HCT116 (cell line): ENCODE results near the gene NDUFS2. TPM values are rescaled to one million over a fixed set of nuclear protein-coding genes. Genes with fewer than 3 reads are reported as not detected.

Source experiments
- ATAC-seq: fragments of 200-7000 bp; cut with Tn5 transposase; 2 replicates; pipeline ENCODE4 v1.9.1; 2020; ENCODE audit warnings: mild to moderate bottlenecking, moderate library complexity
- BruUV-seq: library from RNA; stranded (reverse); fragments of 400-500 nt; replicated peaks from 2 replicates; lab custom pipeline; 2021; lab: Mats Ljungman, UMichigan
- CTCF ChIA-PET: fragments of 300-600 bp; sonication (Branson Sonifier 250); formaldehyde crosslinking; loops from one replicate; lab custom pipeline; 2021; ENCODE audit warnings: antibody characterized with exemption; lab: Charles Lee
- POLR2A ChIA-PET: fragments of 300-600, 350-600 bp; sonication (Branson Sonifier 250); formaldehyde crosslinking; loops from one replicate; lab custom pipeline; 2021; ENCODE audit warnings: antibody characterized with exemption; lab: Charles Lee
- RAD21 ChIA-PET, 2 experiments: fragments of 300-600 bp; sonication (Branson Sonifier 250); formaldehyde crosslinking; loops; one replicate each; lab custom pipeline; 2023; ENCODE audit warnings: low total read pairs in 2 of 2; ENCODE audit not compliant: uncharacterized antibody in 2 of 2, unreplicated experiment in 2 of 2, low non-redundant PET in 1 of 2; lab: Charles Lee
- DNase-seq: peaks from one replicate; pipeline ENCODE4 v3.0.0-alpha.2; 2010; ENCODE audit warnings: low read depth, low spot score
- H2AFZ ChIP-seq: fragments of 200-600 bp; shearing (Covaris generic), sonication (generic); 2 replicates; pipeline ENCODE4 v1.6.1; 2017; ENCODE audit warnings: low read depth, mixed run types, mixed read lengths, antibody characterized with exemption, low read length; ENCODE audit not compliant: poor library complexity, severe bottlenecking
- H3K27ac ChIP-seq: 2 replicates; pipeline ENCODE4 v1.5.1; 2012; ENCODE audit warnings: low read depth, low read length
- H3K27me3 ChIP-seq: fragments of 200-600 bp; sonication (generic); 2 replicates; pipeline ENCODE4 v1.6.1; 2016; ENCODE audit warnings: mixed run types, low read length, mixed read lengths; ENCODE audit not compliant: insufficient read depth
- H3K36me3 ChIP-seq, 2 experiments: fragments of 200-500 bp in 1 of 2; fragments of 200-600 bp in 1 of 2; sonication (Bioruptor generic) in 1 of 2; sonication (generic) in 1 of 2; 2 replicates each; pipeline versions ENCODE4 v1.5.1 to v1.6.1; 2014 to 2016; ENCODE audit warnings: low read length in 2 of 2, inconsistent platforms in 1 of 2, mixed read lengths in 1 of 2, mixed run types in 1 of 2; ENCODE audit not compliant: insufficient read depth in 2 of 2, control insufficient read depth in 1 of 2
- H3K4me1 ChIP-seq, 2 experiments: fragments of 200-600 bp in 1 of 2; sonication (generic) in 1 of 2; 2 replicates each; pipeline versions ENCODE4 v1.5.1 to v1.6.1; 2012 to 2017; ENCODE audit warnings: low read length in 2 of 2, inconsistent platforms in 1 of 2, mild to moderate bottlenecking in 1 of 2, mixed read lengths in 1 of 2, mixed run types in 1 of 2, moderate library complexity in 1 of 2; ENCODE audit not compliant: insufficient read depth in 2 of 2, control insufficient read depth in 1 of 2
- H3K4me2 ChIP-seq: fragments of 200-600 bp; sonication (generic); 2 replicates; pipeline ENCODE4 v1.6.1; 2017; ENCODE audit warnings: mixed run types, low read length, mixed read lengths
- H3K4me3 ChIP-seq, 2 experiments: fragments of 200-600 bp in 1 of 2; sonication (generic) in 1 of 2; replicated peaks in 1 of 2; 2 replicates each; pipeline ENCODE4 v1.5.1; 2011 to 2016; ENCODE audit warnings: low read length in 2 of 2, control low read depth in 1 of 2, low read depth in 1 of 2, mild to moderate bottlenecking in 1 of 2, mixed read lengths in 1 of 2, mixed run types in 1 of 2
- H3K79me2 ChIP-seq: fragments of 200-600 bp; sonication (generic); 2 replicates; pipeline ENCODE4 v1.6.1; 2017; ENCODE audit warnings: mild to moderate bottlenecking, mixed run types, low read length, moderate library complexity, mixed read lengths; ENCODE audit not compliant: insufficient read depth
- H3K9ac ChIP-seq: fragments of 200-600 bp; sonication (generic); 2 replicates; pipeline ENCODE4 v1.6.1; 2016; ENCODE audit warnings: low read length, mixed read lengths
- H3K9me2 ChIP-seq: fragments of 200-600 bp; sonication (generic), shearing (Covaris generic); 2 replicates; pipeline ENCODE4 v1.6.1; 2017; ENCODE audit warnings: mixed run types, mild to moderate bottlenecking, moderate library complexity; ENCODE audit not compliant: insufficient read depth
- H3K9me3 ChIP-seq, 2 experiments: fragments of 200-500 bp in 1 of 2; fragments of 200-600 bp in 1 of 2; sonication (Bioruptor generic) in 1 of 2; sonication (generic) in 1 of 2; 2 replicates each; pipeline ENCODE4 v1.6.1; 2014 to 2017; ENCODE audit warnings: low read length in 2 of 2, mixed read lengths in 2 of 2, inconsistent platforms in 1 of 2, low read depth in 1 of 2, mild to moderate bottlenecking in 1 of 2, mixed run types in 1 of 2, moderate library complexity in 1 of 2; ENCODE audit not compliant: control insufficient read depth in 1 of 2, insufficient read depth in 1 of 2
- H4K20me1 ChIP-seq: fragments of 200-600 bp; sonication (generic), shearing (Covaris generic); 2 replicates; pipeline ENCODE4 v1.6.1; 2017; ENCODE audit warnings: mixed run types, mild to moderate bottlenecking, moderate library complexity; ENCODE audit not compliant: insufficient read depth
- CBX3 ChIP-seq: IDR thresholded peaks from 2 replicates; pipeline ENCODE4 v1.6.1; 2012; ENCODE audit warnings: low read depth
- CEBPB ChIP-seq: IDR thresholded peaks from 2 replicates; pipeline ENCODE4 v1.6.1; 2012; ENCODE audit warnings: low read depth
- EGR1 ChIP-seq: IDR thresholded peaks from 2 replicates; pipeline ENCODE4 v1.6.1; 2012; ENCODE audit warnings: low read depth
- ELF1 ChIP-seq: IDR thresholded peaks from 2 replicates; pipeline ENCODE4 v1.6.1; 2012; ENCODE audit warnings: low read depth, borderline replicate concordance
- EZH2 ChIP-seq: fragments of 200-600 bp; sonication (generic); IDR thresholded peaks from 2 replicates; pipeline ENCODE4 v1.6.1; 2017; ENCODE audit warnings: antibody characterized with exemption, mixed run types
- EZH2phosphoT487 ChIP-seq: fragments of 200-600 bp; IDR thresholded peaks from 2 replicates; pipeline ENCODE4 v1.6.1; 2018; ENCODE audit warnings: antibody characterized with exemption, borderline replicate concordance
- FOSL1 ChIP-seq: IDR thresholded peaks from 2 replicates; pipeline ENCODE4 v1.6.1; 2012; ENCODE audit warnings: low read depth
- POLR2AphosphoS5 ChIP-seq: IDR thresholded peaks from 2 replicates; pipeline ENCODE4 v1.6.1; 2011; ENCODE audit warnings: mild to moderate bottlenecking, low read depth, low read length, moderate library complexity
- RAD21 ChIP-seq: IDR thresholded peaks from 2 replicates; pipeline ENCODE4 v1.6.1; 2012; ENCODE audit warnings: low read depth, mild to moderate bottlenecking
- SIN3A ChIP-seq: IDR thresholded peaks from 2 replicates; pipeline ENCODE4 v1.6.1; 2012; ENCODE audit warnings: low read depth
- SP1 ChIP-seq: IDR thresholded peaks from 2 replicates; pipeline ENCODE4 v1.6.1; 2012; ENCODE audit warnings: low read depth
- SRF ChIP-seq: IDR thresholded peaks from 2 replicates; pipeline ENCODE4 v1.6.1; 2012; ENCODE audit warnings: low read depth
- TCF7L2 ChIP-seq: IDR thresholded peaks from 2 replicates; pipeline ENCODE4 v1.7.0; 2011; ENCODE audit warnings: borderline replicate concordance, inconsistent platforms; ENCODE audit not compliant: insufficient read depth, insufficient read length; ENCODE audit errors: extremely low read depth
- YY1 ChIP-seq: IDR thresholded peaks from 2 replicates; pipeline ENCODE4 v1.6.1; 2011; ENCODE audit warnings: low read length, low read depth, moderate library complexity, mild to moderate bottlenecking; ENCODE audit not compliant: insufficient replicate concordance; ENCODE audit errors: extremely low read depth
- ZFX ChIP-seq: fragments of 450-650 bp; IDR thresholded peaks from 2 replicates; pipeline ENCODE4 v1.6.1; 2017
- ZNF274 ChIP-seq: fragments of 200-500 bp; sonication (Bioruptor generic); IDR thresholded peaks from 2 replicates; pipeline ENCODE4 v1.6.1; 2014; ENCODE audit warnings: mild to moderate bottlenecking, low read depth, low read length, inconsistent platforms
- intact Hi-C: fragments of 100-400 bp; cut with micrococcal nuclease; formaldehyde crosslinking; loops from 2 replicates; pipeline ENCODE4 v1.10.0; 2022
- total RNA-seq: library from RNA; stranded (reverse); gene quantifications from one replicate; pipeline ENCODE4 v1.2.1, GENCODE V29; 2021; ENCODE audit not compliant: unreplicated experiment
- TF ChIP-seq, protein P1 (sequence below): IDR thresholded peaks from 2 replicates; pipeline ENCODE4 v1.6.1; 2012
- TF ChIP-seq, protein P2 (sequence below): IDR thresholded peaks from 2 replicates; pipeline ENCODE4 v1.6.1; 2012
- TF ChIP-seq, protein P3 (sequence below): IDR thresholded peaks from 2 replicates; pipeline ENCODE4 v1.6.1; 2011; ENCODE audit warnings: mild to moderate bottlenecking, low read length, moderate library complexity; ENCODE audit not compliant: insufficient replicate concordance; ENCODE audit errors: extremely low read depth
- TF ChIP-seq, protein P4 (sequence below): IDR thresholded peaks from 2 replicates; pipeline ENCODE4 v1.6.1; 2012; ENCODE audit warnings: low read depth

NDUFS2 gene
- total RNA-seq, 1 experiment from 2014 or later, result 82.7 TPM

DNA sequence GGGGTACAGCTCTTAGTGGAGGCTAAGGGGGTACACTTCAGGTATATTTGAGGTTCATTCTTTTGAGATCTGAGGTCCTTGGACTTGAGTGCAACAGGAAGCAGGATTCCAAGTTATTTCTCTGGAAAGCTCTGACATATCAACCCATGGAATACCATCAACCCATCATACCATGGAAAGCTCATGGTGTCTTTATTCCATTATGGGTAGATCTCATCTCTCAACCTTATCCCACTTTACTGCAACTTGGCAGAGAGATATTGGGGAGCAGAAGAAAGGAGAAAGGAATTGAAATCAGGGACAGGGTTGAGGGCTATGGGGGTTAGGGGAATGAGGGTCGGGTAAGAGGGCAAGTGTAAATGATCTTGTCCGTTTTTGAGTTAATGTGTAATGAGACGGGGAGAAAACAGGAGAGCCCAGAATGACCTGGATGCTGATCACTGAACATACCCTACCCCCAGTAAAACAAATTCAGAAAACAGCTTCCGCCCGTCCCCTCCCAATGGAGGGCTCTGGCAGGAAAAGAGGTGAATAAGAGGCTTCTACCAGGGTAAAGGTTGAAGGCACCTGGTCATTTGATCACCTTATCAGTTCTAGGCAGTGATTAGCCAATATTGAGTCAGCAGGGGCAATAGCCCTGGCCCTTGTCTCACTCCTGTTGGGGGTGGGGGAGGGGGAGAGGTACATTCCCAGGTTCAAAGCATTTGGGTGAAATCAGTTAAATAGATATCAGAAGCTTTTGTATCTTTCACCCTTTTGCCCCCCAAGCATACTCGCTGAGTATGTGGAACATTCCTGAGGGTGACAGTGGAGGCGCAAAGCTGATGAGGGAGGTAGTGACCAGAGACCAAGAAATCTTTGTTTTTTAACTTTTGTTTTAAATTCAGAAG, 21.9 kb downstream of the NDUFS2 start:
- peaks cover 14 to 24% of the 10 kb centered on the region in 2 experiments; a peak in 3 of 4 replicates for H3K4me1 ChIP-seq
- intact Hi-C loops, result no loop called here
- H3K79me2 ChIP-seq, result no peaks in the 10 kb centered on the region
- H3K36me3 ChIP-seq, result peaks cover 4 to 11% of the 10 kb centered on the region in 2 experiments
- H3K9me3 ChIP-seq, result no peaks in the 10 kb centered on the region
- DNase-seq, result no peak
- TF ChIP-seq SRF (no peak), POLR2AphosphoS5 (no peak), CBX3 (no peak), EZH2phosphoT487 (no peak), CEBPB (no peak), YY1 (no peak), ELF1 (no peak), SIN3A (no peak), EZH2 (no peak), RAD21 (no peak), TCF7L2 (no peak), ZNF274 (no peak), SP1 (no peak), ZFX (no peak), EGR1 (no peak), FOSL1 (no peak)
- TF ChIP-seq, protein P1, sequence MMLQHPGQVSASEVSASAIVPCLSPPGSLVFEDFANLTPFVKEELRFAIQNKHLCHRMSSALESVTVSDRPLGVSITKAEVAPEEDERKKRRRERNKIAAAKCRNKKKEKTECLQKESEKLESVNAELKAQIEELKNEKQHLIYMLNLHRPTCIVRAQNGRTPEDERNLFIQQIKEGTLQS, result no peak
- TF ChIP-seq, protein P2, sequence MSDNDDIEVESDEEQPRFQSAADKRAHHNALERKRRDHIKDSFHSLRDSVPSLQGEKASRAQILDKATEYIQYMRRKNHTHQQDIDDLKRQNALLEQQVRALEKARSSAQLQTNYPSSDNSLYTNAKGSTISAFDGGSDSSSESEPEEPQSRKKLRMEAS, result no peak
- TF ChIP-seq, protein P3, sequence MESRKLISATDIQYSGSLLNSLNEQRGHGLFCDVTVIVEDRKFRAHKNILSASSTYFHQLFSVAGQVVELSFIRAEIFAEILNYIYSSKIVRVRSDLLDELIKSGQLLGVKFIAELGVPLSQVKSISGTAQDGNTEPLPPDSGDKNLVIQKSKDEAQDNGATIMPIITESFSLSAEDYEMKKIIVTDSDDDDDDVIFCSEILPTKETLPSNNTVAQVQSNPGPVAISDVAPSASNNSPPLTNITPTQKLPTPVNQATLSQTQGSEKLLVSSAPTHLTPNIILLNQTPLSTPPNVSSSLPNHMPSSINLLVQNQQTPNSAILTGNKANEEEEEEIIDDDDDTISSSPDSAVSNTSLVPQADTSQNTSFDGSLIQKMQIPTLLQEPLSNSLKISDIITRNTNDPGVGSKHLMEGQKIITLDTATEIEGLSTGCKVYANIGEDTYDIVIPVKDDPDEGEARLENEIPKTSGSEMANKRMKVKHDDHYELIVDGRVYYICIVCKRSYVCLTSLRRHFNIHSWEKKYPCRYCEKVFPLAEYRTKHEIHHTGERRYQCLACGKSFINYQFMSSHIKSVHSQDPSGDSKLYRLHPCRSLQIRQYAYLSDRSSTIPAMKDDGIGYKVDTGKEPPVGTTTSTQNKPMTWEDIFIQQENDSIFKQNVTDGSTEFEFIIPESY, result no peak
- TF ChIP-seq, protein P4, sequence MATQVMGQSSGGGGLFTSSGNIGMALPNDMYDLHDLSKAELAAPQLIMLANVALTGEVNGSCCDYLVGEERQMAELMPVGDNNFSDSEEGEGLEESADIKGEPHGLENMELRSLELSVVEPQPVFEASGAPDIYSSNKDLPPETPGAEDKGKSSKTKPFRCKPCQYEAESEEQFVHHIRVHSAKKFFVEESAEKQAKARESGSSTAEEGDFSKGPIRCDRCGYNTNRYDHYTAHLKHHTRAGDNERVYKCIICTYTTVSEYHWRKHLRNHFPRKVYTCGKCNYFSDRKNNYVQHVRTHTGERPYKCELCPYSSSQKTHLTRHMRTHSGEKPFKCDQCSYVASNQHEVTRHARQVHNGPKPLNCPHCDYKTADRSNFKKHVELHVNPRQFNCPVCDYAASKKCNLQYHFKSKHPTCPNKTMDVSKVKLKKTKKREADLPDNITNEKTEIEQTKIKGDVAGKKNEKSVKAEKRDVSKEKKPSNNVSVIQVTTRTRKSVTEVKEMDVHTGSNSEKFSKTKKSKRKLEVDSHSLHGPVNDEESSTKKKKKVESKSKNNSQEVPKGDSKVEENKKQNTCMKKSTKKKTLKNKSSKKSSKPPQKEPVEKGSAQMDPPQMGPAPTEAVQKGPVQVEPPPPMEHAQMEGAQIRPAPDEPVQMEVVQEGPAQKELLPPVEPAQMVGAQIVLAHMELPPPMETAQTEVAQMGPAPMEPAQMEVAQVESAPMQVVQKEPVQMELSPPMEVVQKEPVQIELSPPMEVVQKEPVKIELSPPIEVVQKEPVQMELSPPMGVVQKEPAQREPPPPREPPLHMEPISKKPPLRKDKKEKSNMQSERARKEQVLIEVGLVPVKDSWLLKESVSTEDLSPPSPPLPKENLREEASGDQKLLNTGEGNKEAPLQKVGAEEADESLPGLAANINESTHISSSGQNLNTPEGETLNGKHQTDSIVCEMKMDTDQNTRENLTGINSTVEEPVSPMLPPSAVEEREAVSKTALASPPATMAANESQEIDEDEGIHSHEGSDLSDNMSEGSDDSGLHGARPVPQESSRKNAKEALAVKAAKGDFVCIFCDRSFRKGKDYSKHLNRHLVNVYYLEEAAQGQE, result no peak
- TF ChIP-seq, all 23 proteins: peak for 0
- no peak overlapping the region for H3K4me2 ChIP-seq
- 0 out of 2 replicates have a peak, but pooled peaks cover 3% of the 10 kb centered on the region for H3K9me2 ChIP-seq
- ChIA-PET CTCF (interaction anchor here (1.3 kb wide), 1 partner anchor 22 kb away, joined by 4 read pairs; the partner anchor contains the start of gene NDUFS2), POLR2A (no interaction called here), RAD21 (no interaction called here)
- no TSS peak for BruUV-seq
- no peak for ATAC-seq
- H3K4me3 ChIP-seq, result no peak overlapping the region
- no peak overlapping the region for H3K27ac ChIP-seq
- H4K20me1 ChIP-seq, result no peaks in the 10 kb centered on the region
- H2AFZ ChIP-seq, result no peak overlapping the region
- no peaks in the 10 kb centered on the region for H3K27me3 ChIP-seq
- H3K9ac ChIP-seq, result no peak overlapping the region
